Vagina (tissue), 2 donors: ENCODE results near the gene MTHFD1.

Experiments used
- POLR2A ChIP-seq, 2 donors: fragments of 450-650 bp; IDR thresholded peaks; one replicate each; pipeline ENCODE4 v1.6.1; 2017; ENCODE audit warnings: antibody characterized with exemption in 2 of 2, mild to moderate bottlenecking in 2 of 2, moderate library complexity in 2 of 2
- POLR2AphosphoS5 ChIP-seq, 2 donors: sonication (generic); formaldehyde crosslinking; IDR thresholded peaks; one replicate each; pipeline ENCODE4 v1.9.0; 2017; ENCODE audit warnings: antibody characterized with exemption in 2 of 2, mild to moderate bottlenecking in 2 of 2, low read depth in 1 of 2; ENCODE audit not compliant: insufficient read depth in 1 of 2
- TF ChIP-seq, protein P1 (sequence below), 3 experiments: fragments of 450-650 bp in 2 of 3; fragments of 200-600 bp in 1 of 3; sonication (generic) in 1 of 3; IDR thresholded peaks; one replicate each; pipeline ENCODE4 v1.5.1; 2017 to 2019; ENCODE audit warnings: antibody characterized with exemption in 3 of 3, mild to moderate bottlenecking in 2 of 3, moderate library complexity in 2 of 3

DNA sequence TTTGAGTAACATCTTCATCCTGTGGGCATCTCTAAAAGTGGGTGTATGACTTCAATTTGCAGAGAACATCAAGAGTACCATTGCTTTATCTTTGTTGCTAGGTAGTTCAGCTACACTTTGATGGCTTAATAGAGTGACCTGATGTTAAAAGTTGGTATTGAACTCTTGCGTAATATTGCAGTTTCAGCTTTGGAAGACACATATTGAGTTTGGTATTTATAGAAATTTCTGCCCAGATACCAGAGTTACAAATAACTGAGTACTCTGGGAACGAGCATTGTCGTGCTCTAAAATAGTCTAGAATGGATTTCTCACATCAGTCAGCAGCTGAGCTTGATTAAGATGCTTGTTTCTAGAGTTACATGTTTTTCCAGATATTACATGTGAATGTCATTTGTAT is 52.3 kb downstream of the MTHFD1 start:
- TF ChIP-seq, protein P1, sequence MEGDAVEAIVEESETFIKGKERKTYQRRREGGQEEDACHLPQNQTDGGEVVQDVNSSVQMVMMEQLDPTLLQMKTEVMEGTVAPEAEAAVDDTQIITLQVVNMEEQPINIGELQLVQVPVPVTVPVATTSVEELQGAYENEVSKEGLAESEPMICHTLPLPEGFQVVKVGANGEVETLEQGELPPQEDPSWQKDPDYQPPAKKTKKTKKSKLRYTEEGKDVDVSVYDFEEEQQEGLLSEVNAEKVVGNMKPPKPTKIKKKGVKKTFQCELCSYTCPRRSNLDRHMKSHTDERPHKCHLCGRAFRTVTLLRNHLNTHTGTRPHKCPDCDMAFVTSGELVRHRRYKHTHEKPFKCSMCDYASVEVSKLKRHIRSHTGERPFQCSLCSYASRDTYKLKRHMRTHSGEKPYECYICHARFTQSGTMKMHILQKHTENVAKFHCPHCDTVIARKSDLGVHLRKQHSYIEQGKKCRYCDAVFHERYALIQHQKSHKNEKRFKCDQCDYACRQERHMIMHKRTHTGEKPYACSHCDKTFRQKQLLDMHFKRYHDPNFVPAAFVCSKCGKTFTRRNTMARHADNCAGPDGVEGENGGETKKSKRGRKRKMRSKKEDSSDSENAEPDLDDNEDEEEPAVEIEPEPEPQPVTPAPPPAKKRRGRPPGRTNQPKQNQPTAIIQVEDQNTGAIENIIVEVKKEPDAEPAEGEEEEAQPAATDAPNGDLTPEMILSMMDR (IDR thresholded peaks at IDR 0.05) = no peak
- TF ChIP-seq POLR2AphosphoS5 (IDR thresholded peaks at IDR 0.05; ENCODE audit: insufficient read depth in 1 of 2, low read depth in 1 of 2) (no peak), POLR2A (IDR thresholded peaks at IDR 0.05) (no peak)
